GM18519 (cell line): Measurements from ENCODE around the gene RAB39A.
"Not testable (repeated sequence)": the region's sequence is repeated elsewhere in the genome, so short reads cannot be mapped to it uniquely, and the experiment has no call there.

Source experiments
- ATAC-seq: cut with Tn5 transposase; IDR thresholded peaks from one replicate; pipeline ENCODE4 v1.9.1; 2021; ENCODE audit warnings: mild to moderate bottlenecking, moderate library complexity; ENCODE audit not compliant: unreplicated experiment, low FRiP score

The RAB39A gene

GRCh38 chr11:107928046-107928766 lies at the start of gene RAB39A:
RAB39A (plus strand) TSS chr11:107928448; CDS start chr11:107928569, 121 bp downstream.
- peak; percentile 89 for ATAC-seq

GRCh38 chr11:107881471-107881870 lies 46.8 kb upstream of the RAB39A start:
- ATAC-seq, result not testable (repeated sequence)

- no peak for ATAC-seq
Measured at GRCh38 chr11:107882095-107882820, 46.0 kb upstream of the RAB39A start.

- ATAC-seq, result peak; percentile 80
Measured at GRCh38 chr11:107898270-107898669, 30.0 kb upstream of the RAB39A start.

- ATAC-seq, result no peak
Measured at GRCh38 chr11:107908211-107908610, 20.0 kb upstream of the RAB39A start.

- ATAC-seq, result not testable (repeated sequence)
Measured at GRCh38 chr11:107912415-107912814, 15.8 kb upstream of the RAB39A start.

GRCh38 chr11:107915229-107915628 lies 13.0 kb upstream of the RAB39A start:
- no peak for ATAC-seq

- no peak for ATAC-seq
Measured at GRCh38 chr11:107916671-107917241, 11.5 kb upstream of the RAB39A start.

GRCh38 chr11:107921997-107922396 lies 6.3 kb upstream of the RAB39A start:
- ATAC-seq, result no peak

- ATAC-seq, result not testable (repeated sequence)
Measured at GRCh38 chr11:107923519-107923918, 4.7 kb upstream of the RAB39A start.

GRCh38 chr11:107924306-107924705 lies 3.9 kb upstream of the RAB39A start:
- no peak for ATAC-seq

- no peak for ATAC-seq
Measured at GRCh38 chr11:107927559-107927958, 689 bp upstream of the RAB39A start.

GRCh38 chr11:107928767-107929507 lies 689 bp downstream of the RAB39A start:
- no peak for ATAC-seq

- ATAC-seq, result no peak
Measured at GRCh38 chr11:107929611-107930200, 1.5 kb downstream of the RAB39A start.

- ATAC-seq, result no peak
Measured at GRCh38 chr11:107931206-107931605, 3.0 kb downstream of the RAB39A start.

- ATAC-seq, result no peak
Measured at GRCh38 chr11:107947904-107948303, 19.7 kb downstream of the RAB39A start.

GRCh38 chr11:107948328-107948727 lies 20.1 kb downstream of the RAB39A start:
- ATAC-seq, result not testable (repeated sequence)

GRCh38 chr11:107951155-107951554 lies 22.9 kb downstream of the RAB39A start:
- ATAC-seq, result no peak

- ATAC-seq, result no peak
Measured at GRCh38 chr11:107953446-107953845, 25.2 kb downstream of the RAB39A start.

GRCh38 chr11:107956543-107956942 lies 28.3 kb downstream of the RAB39A start:
- ATAC-seq, result no peak
